Measurements from ENCODE around the gene TP63.
"Not testable (repeated sequence)": the region's sequence is repeated elsewhere in the genome, so short reads cannot be mapped to it uniquely, and the experiment has no call there.

Gene TP63

DNA sequence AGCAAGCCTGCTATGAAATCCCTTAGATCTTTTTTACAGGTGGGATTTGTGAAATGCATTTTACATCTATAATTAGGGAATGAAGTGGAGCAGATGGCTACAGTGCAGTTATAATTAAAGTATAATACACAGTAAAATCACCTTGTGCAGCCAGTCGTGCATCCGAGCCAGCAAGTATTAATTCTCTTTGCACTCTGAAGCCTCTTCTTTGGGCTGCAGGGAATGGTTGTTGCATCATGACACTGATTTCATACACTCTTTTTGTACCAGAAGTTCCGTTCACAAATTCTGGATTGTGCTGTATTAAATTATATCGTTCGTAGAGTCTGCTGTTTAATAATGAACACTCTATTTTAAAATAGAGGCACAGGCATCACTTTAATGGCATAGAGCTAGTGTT lies 28.7 kb upstream of the TP63 start:
- DNase-seq (ENCODE audit: low read depth in 1 of 2, low spot score in 1 of 2) = no peak
- no peak for TF ChIP-seq JUND (IDR thresholded peaks at IDR 0.05; ENCODE audit: low read depth)
- in situ Hi-C loops (cut with HindIII; ENCODE audit: low pct_unique_long_range_greater_than_20kb, low sequenced_read_pairs) = no loop called here

DNA sequence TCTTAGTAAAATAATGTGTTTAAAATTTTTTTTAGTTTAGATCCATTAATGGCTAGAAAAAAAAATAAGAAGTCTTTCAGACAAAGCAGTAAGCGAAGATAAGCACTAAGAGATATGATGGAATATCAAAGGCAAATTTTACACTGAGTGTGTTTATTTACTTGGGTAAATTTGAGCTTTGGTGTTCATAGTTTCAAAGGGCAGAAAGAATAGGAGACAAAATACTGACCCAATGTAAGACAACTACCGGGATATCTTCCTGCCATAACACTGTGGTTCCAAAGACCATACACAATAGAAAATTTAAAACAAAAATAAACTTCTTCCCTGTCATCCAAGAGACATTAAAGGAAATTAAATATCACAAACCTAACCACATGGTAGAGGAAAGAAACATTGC lies 25.5 kb upstream of the TP63 start:
- TF ChIP-seq JUND (IDR thresholded peaks at IDR 0.05; ENCODE audit: low read depth) = no peak
- in situ Hi-C loops (cut with HindIII; ENCODE audit: low pct_unique_long_range_greater_than_20kb, low sequenced_read_pairs) = no loop called here
- no peak for DNase-seq (ENCODE audit: low read depth in 1 of 2, low spot score in 1 of 2)

DNA sequence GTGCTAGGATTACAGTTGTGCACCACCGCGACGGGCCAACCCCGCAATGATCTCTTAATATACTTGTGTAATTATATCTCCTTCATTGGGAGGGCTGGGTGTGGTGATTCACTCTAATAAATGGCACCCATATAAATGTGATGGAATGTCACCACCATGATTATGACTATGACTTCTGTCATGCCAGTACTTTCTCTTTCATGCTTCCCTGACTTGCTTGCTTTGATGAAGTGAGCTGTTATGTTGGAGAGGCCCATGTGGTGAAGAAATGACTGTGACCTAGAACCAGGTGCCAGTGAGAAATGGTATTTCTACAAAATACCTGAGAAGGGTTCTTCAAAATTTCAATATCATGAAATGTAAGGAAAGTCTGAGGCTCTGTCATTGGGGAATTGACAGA lies 24.4 kb upstream of the TP63 start:
- no peak for DNase-seq (ENCODE audit: low read depth in 1 of 2, low spot score in 1 of 2)
- TF ChIP-seq JUND (IDR thresholded peaks at IDR 0.05; ENCODE audit: low read depth) = no peak
- in situ Hi-C loops (cut with HindIII; ENCODE audit: low pct_unique_long_range_greater_than_20kb, low sequenced_read_pairs) = no loop called here

DNA sequence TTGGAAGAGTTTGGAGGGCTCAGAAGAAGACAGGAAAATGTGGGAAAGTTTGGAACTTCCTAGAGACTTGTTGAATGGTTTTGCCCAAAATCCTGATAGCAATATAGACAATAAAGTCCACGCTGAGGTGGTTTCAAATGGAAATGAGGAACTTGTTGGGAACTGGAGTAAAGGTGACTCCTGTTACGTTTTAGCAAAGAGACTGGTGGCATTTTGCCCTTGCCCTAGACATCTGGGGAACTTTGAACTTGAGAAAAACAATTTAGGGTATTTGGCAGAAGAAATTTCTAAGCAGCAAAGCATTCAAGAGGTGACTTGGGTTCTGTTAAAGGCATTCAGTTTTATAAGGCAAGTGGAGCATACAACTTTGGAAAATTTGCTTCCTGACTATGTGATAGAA lies 18.5 kb upstream of the TP63 start:
- DNase-seq (ENCODE audit: low read depth in 1 of 2, low spot score in 1 of 2); in situ Hi-C loops (cut with HindIII; ENCODE audit: low pct_unique_long_range_greater_than_20kb, low sequenced_read_pairs): not testable (repeated sequence)

DNA sequence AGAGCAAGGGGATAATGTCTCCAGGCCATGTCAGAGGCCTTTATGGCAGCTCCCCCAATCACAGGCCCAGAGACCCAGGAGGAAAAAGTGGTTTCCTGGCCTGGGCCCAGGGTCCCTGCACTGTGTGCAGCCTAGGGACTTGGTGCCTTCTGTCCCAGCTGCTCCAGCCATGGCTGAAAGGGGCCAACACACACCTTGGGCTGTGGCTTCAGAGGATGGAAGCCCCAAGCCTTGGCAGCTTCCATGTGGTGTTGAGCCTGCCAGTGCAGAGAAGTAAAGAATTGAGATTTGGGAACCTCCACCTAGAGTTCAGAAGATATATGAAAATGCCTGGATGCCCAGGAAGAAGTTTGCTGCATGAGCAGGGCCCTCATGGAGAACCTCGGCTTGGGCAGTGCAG lies 18.1 kb upstream of the TP63 start:
- in situ Hi-C loops (cut with HindIII; ENCODE audit: low pct_unique_long_range_greater_than_20kb, low sequenced_read_pairs) = no loop called here

DNA sequence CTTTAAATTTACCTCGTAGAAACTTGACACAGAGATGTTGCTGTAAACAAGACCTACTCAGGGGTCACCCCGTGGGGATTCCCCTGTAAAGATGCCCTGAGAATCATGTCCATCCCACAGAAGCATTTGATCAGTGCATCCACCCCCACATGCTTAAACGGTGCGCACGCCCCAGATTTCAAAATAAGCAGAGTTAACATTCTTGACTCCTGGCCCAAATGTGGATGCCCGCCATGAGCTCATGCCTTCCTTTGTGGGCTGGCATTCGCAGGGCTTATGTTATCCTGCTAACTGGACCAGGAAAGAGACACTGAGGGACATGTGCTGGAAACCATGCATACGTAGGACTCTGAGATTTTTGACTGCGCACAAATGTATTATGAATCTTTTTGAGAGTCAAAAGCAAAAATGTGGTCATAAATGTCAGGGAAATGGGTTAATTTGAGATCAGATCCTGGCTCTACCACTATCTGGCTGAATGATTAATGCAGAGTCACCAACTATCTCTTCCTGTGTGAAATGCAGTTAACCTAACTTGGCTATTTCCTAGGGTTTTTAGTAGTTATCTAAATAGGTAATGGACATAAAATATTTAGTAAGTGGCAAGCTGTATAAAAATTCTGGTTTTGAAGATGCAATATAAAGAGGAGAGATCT lies 9.1 kb upstream of the TP63 start:
- no peak for TF ChIP-seq JUND (IDR thresholded peaks at IDR 0.05; ENCODE audit: low read depth)
- in situ Hi-C loops (cut with HindIII; ENCODE audit: low pct_unique_long_range_greater_than_20kb, low sequenced_read_pairs) = no loop called here
- no peak for DNase-seq (ENCODE audit: low read depth in 1 of 2, low spot score in 1 of 2)

More for the DNA sequence above, 18.1 kb upstream of the TP63 start:
- no peak for TF ChIP-seq JUND (IDR thresholded peaks at IDR 0.05; ENCODE audit: low read depth)
- DNase-seq (ENCODE audit: low read depth in 1 of 2, low spot score in 1 of 2) = no peak

DNA sequence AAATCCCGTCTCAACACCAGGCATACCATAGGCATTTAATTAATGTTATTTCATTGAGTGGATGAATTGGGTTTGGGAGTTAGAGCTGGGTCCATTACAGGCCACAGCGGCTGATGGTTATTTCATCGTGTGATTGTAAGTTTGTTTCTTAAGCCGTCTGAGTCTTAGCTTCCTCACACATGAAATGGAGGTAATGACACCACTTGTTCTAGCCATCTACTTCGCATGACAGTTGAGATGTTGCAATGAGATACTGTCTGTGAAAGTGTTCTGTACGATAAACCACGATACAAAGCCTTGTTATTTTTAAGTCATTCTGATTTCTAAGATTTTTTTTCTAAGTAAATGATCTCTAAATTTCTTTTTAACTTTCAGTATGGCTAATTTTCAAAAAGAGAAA lies 8.6 kb upstream of the TP63 start:
- TF ChIP-seq JUND (IDR thresholded peaks at IDR 0.05; ENCODE audit: low read depth) = no peak
- in situ Hi-C loops (cut with HindIII; ENCODE audit: low pct_unique_long_range_greater_than_20kb, low sequenced_read_pairs) = no loop called here
- no peak for DNase-seq (ENCODE audit: low read depth in 1 of 2, low spot score in 1 of 2)

DNA sequence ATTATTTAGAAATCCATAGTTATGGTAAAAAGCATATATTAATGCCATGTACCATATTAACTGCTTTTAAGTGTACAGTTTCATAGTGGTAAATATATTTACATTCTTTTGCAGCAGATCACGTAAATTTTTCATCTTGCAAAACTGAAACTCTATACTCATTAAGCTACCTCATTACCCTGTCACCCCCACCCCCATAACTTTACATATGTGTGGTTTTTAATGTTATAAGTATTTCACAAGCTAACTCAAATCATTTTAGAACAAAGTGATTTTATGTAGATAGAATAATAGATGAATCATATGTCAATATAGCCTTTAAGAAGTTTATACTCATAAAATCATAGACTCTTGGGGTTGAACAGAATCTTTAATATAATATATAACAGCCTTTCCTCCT lies 7.1 kb upstream of the TP63 start:
- DNase-seq (ENCODE audit: low read depth in 1 of 2, low spot score in 1 of 2) = no peak
- in situ Hi-C loops (cut with HindIII; ENCODE audit: low pct_unique_long_range_greater_than_20kb, low sequenced_read_pairs) = no loop called here
- no peak for TF ChIP-seq JUND (IDR thresholded peaks at IDR 0.05; ENCODE audit: low read depth)

DNA sequence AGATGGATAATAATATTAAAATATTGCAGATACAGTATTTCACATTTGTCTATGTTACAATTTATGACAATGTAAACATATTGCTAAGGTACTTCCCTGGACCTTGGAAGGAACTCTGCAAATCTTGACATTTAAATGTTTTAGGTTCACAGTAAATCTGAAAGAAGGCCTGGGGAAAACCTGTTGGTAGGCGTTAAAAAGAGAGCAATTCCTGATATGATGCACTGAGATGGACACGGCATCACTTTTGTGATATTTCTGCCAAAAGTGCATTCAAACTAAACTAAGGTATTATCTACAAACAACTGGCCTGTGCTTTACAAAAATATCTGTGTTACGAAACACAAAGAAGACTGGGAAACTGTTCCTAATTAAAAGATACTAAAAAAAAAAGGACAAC lies 6.1 kb upstream of the TP63 start:
- DNase-seq (ENCODE audit: low read depth in 1 of 2, low spot score in 1 of 2) = no peak
- in situ Hi-C loops (cut with HindIII; ENCODE audit: low pct_unique_long_range_greater_than_20kb, low sequenced_read_pairs) = no loop called here
- TF ChIP-seq JUND (IDR thresholded peaks at IDR 0.05; ENCODE audit: low read depth) = no peak

DNA sequence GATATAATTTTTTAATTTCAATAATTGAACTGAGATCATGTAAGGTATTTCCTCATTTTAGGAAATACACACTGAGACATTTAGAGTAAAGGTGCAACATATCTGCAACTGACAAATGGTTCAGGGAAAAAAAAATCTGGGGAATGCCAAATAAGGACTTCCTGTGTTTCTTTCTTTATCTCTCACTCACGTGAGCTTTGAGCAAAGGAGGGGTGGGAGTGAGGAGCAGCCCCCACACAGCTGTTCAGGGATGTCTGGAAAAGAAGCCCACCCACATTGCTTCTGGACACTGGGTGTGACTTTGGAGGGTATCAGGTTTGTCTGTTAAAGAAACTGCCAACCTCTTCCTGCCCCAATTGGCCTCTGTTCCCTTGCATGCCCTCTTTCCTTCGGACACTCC lies 5.6 kb upstream of the TP63 start:
- in situ Hi-C loops (cut with HindIII; ENCODE audit: low pct_unique_long_range_greater_than_20kb, low sequenced_read_pairs) = no loop called here
- DNase-seq (ENCODE audit: low read depth in 1 of 2, low spot score in 1 of 2) = no peak
- TF ChIP-seq JUND (IDR thresholded peaks at IDR 0.05; ENCODE audit: low read depth) = no peak

DNA sequence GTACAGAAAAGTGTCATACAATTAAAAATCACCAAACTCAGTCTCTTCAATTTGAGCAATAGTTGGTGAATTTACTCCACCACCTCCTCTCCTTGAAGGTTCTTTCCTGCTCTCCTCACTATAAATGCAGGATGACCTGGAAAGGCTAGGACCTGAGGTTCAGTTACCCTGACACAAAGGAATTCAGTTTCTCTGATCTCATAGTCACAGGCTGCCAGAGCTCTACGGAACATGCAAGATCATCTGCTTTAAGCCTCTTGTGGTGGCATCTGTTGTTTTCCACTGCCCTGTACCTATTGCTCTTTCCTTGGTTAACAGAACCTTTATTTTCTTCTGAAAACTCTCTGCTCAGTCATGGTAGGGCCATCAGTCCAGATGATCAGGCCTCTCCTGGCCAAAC lies 4.9 kb upstream of the TP63 start:
- no peak for DNase-seq (ENCODE audit: low read depth in 1 of 2, low spot score in 1 of 2)
- in situ Hi-C loops (cut with HindIII; ENCODE audit: low pct_unique_long_range_greater_than_20kb, low sequenced_read_pairs) = no loop called here
- TF ChIP-seq JUND (IDR thresholded peaks at IDR 0.05; ENCODE audit: low read depth) = no peak

DNA sequence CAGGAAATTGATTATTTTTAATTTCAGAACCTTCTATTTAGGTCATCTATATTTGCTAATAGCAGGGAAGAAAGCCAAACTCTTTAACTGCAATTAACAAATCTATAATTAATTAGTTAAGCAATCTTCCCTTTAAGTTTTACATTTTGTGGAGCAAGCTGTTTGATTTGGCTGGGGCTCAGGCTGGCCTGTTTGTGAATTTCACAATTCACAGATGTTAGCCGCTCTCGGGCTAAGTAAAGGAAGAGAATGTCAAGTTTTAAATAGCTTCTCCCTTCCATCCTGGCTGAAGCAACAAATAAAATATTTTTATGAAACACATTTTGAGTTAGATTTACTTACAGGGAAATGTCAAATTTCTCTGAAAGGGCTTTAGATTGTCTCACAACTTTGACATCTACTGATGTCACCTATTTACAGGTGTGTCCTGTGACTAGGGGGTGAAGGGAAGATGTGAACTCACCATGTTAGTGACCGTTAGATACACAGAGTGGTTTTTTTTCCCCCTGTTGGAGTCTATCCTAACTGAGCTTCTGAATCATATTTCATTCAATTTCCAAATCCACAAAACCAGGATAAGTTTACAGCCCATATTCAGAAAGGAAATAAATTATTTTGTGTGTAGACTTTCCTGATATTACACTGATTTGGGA lies 1.3 kb upstream of the TP63 start:
- TF ChIP-seq JUND (IDR thresholded peaks at IDR 0.05; ENCODE audit: low read depth) = no peak
- in situ Hi-C loops (cut with HindIII; ENCODE audit: low pct_unique_long_range_greater_than_20kb, low sequenced_read_pairs) = no loop called here
- peak in 1 of 2 experiments; percentile 49 for DNase-seq (ENCODE audit: low read depth in 1 of 2, low spot score in 1 of 2)

DNA sequence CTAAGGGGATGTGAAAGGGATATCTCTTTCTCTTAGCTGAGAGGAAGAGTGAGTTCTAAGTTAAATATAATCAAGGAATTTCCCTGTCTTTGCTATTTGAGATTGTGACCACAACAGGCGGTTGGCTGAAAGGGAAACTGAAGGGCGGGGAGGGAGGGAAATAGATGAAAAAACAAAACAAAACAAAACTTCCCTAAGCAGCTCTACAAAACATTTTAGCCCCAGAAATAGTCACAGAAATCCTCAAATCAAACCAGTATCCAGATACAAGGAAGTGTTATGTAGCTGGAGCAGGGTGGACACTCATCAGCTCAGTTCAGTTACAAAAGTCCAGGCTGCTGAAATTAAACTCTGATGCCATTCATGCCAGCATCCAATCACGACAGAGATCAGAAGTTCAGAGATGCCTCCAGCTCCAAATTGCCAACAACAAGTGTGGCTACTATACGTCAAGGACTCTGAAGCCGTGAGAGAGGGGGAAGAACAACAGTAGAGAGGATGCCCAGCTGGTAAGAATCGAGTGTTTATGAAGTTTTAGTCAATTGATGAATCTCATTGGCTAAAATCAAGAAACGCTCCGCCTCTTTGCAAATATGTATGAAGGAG lies 319 bp upstream of the TP63 start:
- peak in 1 of 2 experiments; percentile 8 for DNase-seq (ENCODE audit: low read depth in 1 of 2, low spot score in 1 of 2)
- TF ChIP-seq JUND (IDR thresholded peaks at IDR 0.05; ENCODE audit: low read depth) = no peak
- in situ Hi-C loops (cut with HindIII; ENCODE audit: low pct_unique_long_range_greater_than_20kb, low sequenced_read_pairs) = no loop called here
